Measurements from ENCODE around the gene CA10.

The CA10 gene

DNA sequence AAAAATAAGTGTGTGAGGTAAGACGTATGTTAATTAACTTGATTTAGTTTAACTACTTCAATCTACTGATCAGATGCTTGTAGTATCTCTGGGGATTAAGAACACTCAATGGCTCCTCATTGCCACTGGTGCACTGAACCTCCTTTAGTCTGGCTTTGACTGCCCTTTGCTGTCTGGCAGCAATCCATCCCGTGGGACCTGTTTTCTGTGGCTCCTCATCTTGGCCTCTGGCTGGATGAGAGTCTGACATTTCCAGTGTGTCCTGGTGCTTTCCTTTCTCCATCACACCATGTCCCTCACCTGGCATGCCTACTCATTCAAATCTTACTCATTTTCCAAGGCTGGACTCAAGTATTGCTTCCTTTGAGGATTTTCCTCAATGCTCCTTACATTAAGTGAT, 212.2 kb downstream of the CA10 start:
- FAIRE-seq: no peak

DNA sequence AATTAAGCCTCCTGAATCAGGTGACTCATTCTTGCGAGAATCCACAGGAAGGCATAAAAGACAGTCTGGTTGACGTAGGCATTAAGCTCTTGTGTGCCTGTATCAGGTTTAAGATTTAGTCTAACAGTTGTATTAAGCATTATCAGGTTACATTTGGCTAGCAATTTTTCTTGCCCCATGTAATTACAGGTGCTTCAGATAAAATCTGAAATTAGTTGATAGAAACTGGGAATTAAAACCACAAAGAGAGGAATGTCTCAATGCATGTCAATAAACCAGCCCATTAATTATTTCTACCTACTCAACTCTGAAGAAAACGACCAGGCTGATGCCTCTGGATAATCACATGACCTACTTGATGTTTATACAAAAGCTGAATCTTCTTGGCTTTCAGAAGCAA, 217.2 kb downstream of the CA10 start:
- no peak for FAIRE-seq

DNA sequence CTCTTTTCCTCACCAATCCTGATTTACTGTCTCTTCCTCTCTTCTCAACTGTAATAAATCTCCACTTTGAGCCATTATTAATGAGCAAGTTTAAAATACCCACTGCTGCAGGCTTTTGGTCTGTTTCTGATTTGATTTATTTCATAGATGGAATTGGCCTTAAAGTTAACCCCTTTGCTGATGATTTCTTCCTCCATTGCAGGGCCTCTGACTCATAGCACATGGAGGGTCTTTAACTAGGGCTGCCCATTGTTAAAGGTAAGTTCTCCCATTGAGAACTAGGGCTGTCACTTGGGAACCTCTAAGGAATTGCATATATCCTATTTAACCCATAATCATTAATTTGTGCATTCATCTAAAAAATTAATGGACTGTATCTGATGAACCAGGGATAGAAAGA, 221.2 kb downstream of the CA10 start:
- no peak for FAIRE-seq

DNA sequence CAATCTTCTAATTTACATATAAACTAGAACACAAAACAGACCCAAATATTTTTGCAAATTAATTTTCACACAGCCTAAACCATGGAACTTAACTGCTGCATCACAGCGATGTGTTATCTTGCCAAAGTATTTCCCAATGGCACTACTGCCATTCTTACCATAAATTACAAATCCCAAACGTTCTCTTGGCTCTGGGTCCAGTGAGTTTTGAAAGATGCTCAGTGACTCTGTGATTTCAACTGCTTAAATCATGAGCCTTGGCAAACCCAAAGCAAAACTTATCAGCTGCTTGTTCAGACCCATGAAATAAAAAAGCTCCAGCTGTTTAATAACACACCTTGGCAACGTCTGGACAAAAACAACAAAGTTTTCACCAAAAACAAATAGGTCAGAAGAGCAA, 223.0 kb downstream of the CA10 start:
- FAIRE-seq: no peak

DNA sequence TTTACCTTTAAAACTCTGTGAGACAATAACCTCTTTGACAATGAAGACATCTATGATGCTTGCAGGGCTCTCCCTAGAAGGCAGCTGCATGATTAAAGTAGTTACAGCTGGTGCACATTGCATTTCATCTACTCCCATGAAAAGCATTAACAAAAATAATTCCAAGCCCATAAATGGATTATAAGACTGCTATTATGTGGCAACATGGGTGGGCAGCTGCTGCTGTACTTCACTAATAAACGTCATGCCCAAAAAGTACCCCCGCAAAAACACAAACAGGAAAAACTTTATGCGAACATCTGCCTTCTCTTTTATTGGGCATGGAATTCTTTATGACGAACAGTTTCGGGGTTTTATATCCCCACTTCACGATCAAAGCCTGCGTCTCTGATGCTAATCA, 224.9 kb downstream of the CA10 start:
- no peak for FAIRE-seq

DNA sequence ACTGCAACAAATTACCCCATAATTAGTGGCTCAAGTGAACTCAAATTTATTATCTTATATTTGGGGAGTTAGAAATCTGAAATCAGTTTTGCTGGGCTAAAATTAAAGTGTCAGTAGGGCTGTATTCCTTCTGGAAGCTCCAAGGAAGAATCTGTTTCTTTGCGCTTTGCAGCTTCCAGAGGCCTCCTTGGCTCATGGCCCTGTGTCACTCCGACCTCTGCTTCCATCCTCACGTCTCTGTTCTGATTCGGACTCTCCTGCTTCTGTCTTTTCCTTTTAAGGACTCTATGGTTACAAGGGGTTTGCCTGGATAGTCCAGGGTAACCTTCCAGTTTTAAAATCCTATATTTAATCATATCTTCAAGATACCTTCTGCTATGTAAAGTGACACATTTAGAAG, 232.1 kb downstream of the CA10 start:
- FAIRE-seq: peak; percentile 84

DNA sequence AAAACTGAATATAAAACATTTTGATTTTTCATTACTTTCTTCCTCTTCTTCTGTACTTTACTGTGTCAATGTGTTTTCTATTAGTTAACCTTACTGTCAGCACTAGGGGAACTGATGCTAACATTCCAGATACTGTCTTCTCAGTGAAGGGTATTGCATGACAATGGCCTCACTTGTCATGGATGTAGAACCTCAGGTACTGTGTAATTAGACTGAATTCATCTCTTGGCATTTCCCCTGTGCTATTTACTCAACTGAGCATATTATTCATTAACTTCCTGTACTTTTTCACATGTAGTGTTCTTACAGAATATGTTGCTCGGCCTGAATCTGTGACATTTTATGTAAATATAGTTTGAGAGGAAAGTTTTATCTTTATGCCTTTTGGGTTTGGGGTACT, 237.0 kb downstream of the CA10 start:
- FAIRE-seq: no peak

DNA sequence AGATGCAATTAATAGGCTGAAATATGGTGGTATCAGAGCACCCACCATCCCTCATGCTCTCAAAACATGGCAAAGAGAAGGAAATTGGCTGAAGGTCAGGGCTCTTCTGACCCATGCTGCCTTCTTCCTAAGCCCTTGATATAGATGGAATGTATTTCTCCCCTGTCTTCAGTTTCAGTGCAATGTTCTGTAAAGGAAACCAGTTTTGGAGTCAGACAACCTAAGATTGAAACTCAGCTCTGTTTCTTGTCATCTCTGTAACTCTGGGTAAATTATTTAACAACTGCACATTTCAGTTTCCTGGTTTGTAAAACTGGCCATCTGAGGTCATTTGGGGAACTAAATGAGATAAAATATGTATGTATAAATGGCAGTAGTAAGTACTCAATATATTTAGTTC, 243.9 kb downstream of the CA10 start:
- no peak for FAIRE-seq

DNA sequence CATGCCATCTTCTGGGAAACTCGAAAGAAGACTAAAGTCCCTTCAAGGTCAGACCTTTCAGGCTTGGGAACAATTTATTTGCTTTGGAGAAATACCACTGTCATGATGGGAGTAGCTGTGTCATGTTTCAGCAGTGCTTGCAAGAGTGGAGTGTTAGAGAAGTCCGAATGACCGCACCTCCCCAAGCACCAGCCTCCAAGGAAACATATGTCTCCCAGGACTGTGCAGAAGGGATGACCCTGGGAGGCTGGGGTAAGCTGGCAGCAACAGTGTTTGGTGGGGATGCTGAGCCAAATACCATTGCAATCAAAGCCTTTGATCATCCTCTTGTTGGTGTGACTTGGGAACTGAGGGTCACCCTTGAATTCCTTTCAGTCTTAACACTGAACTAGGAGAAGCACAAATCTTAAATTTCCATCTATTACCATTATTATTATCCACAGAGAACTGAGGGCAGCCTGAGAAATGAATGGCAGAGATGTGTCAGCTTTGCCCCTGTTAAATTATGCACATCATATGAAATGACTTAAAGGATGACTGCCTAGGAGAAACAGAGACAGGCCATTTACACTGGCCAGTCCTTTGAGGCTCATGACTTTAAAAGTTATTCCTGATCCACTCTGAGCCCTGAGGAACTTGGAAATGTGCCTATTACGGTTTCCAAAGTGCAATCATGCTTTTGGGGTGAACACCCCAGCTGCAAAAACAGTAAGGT, 244.9 kb downstream of the CA10 start:
- FAIRE-seq: no peak

DNA sequence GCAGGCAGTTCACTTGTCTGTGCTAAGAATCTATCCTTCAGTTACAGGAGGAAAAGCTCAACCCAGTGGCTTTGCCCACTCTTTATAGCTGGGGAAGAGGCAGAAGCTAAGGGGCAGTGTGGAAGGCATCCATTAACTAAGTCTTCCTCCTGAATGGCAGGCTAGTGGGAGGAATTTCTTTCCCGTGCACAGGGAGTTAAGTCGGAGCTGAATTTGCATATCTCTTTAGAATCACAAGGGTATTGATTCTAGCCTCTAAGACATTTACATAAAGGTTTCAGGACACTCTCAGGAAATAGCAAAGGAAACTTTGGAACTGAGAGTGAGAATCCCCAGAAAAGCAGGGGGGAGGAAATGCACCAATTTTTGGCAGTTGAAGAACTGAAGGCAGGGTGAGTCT, 245.6 kb downstream of the CA10 start:
- FAIRE-seq: no peak

DNA sequence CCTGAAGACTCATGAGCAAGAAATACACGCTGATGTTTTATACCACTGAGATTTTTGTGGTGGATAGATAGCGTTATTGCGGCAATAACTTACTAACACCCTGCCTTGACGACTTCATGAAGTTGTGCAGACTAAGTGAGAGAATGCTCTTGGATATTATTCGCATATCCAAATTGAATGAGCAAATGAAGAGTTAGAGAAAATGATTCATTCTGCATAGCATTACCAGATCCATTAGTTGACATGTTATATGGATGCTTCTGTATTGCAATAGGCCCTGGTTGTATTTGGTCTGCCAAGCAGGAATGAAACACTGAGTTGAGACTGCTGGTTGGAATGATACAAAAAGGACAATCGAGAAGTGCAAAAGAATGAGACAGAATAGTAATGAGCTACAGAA, 247.3 kb downstream of the CA10 start:
- no peak for FAIRE-seq

DNA sequence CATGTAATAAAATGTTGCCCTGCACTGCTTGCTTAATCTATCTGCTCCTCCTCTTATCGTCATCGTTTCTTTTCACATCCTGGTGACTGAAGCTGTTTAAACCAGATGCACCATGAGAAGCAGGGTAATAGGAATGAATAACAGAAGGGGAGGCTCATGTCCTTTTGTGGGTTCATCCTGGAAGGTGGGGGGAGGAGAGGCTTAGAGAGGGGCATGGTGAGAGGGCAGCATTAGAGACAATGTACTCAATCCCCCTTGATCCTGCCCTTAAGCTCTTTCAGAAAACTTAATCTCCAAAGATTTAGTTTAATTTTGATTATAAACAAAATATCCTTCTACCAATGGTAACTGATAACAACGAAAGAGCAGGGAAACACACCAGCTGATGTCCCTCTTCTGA, 248.5 kb downstream of the CA10 start:
- FAIRE-seq: no peak

DNA sequence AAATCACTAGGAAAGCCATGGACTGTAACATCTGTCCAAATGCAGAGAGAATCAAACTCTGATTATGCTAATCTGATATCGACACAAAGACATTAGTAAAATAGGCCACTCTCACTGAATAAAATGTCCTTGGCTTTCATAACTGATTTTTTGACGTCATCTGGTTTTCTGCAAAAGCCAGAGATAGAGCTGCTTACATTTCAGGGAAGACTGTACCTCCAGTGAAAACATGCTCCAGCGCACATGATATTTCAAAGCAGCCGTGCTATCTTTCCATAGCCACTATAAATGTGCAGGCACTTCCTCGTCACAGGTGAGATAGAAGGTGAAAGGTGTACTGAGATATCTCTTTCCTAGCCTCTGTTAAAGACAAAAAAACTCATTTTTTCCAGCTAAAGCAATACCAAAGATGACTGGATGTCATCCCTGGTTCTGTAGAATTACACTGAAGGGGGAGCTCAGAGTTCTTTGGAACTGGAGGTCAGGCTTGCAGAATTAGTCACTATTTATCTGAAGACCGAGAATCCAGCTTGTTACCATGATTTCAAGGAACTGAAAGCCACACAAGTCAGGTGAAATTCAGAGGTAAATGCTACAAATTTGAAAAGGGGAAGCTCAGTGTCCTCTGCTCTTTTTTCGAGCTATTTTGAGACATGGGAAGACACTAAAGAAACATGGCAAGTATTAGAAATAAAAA, 249.5 kb downstream of the CA10 start:
- no peak for FAIRE-seq

DNA sequence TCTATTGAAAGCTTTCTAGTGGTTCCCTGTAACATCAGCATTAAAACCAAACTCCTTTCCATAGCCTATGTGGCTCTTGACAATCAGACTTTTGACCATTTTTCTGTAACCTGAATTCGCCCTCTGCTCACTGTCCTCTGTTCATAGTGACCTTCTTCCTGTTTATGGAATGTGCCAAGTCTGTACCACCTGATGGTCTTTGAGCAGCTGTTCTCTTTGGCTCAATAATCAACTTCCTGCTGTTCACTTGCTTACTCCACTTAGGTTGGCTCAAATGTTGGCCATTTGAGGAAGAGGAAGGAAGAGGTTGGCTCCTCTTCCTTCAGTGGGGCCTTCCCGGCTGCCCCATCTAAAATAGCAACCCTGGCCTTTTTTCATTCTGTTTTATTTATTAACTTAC, 251.5 kb downstream of the CA10 start:
- no peak for FAIRE-seq

DNA sequence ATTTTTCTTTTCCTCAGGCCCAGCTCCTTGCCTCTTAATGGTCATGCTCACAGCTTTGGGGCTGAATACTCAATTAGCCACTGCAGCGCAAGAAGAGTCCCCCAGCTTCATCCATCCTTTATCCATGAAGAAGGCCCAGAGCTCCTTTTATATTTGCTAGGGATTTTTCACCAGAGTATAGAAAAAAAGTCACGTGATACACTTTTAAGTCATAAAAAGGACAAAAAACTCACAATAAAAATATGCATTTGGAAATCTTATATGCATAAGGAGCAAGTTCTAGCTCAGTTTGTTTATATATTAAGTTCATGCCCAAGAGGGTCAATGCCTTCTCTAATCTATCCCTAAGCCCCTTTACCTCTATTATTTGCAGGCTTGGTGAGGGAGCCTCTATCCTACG, 254.1 kb downstream of the CA10 start:
- no peak for FAIRE-seq

DNA sequence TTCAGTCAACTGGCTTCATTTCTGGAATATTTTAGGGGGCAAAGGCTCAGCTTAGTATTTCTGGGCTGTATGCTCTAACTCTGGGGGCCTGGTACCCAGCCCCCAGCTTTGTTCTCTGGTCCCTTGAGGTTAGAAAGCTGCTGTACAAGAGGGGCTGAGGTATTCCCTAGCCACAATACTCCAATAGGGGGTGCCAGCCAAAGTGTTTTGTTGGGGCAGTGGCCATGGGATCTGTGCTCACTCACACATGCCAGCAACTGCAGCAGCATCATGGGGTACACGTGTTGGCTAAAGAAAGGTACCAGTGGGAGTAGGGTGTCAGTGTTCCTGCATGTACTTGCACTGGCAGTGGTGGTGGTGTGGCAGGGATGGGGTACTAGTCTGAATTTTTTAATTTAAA, 257.3 kb downstream of the CA10 start:
- FAIRE-seq: no peak

DNA sequence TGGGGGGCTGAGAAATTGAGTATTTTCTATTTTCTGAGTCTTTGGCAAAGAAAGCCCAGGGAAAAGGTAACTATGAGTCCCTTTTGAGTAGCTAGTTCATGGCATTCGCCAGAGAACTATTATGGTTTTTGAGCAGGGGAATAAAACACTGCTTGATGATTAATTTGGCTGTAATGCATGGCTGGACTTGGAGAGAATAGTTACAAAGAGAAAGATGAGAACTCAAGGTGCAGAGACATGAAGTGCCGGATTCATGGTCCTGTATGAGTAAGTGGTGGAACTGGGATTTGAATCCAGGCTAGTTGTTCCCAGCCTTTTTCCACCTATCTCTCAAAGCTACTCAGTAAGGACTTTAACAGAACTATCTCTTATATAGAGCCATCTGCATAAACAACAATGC, 266.6 kb downstream of the CA10 start:
- no peak for FAIRE-seq

DNA sequence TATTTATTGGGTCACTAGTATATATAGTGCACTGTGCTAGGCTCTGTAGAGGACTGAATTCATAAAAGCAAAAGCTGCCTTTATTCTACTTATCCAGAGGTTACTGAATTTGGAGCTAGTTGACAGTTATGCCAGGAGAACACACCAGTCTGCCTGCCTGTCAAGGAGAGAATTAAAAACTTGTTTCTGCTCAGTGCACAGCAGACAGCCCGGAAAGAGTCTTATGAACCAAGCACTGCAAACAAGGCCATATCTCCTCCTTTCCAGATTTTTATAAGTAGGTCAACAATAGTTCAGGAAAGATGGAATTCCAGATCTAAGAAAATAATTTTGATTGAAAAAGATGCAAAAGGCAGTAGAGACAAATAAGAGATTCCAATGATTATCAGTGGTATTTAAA, 267.8 kb downstream of the CA10 start:
- FAIRE-seq: no peak

DNA sequence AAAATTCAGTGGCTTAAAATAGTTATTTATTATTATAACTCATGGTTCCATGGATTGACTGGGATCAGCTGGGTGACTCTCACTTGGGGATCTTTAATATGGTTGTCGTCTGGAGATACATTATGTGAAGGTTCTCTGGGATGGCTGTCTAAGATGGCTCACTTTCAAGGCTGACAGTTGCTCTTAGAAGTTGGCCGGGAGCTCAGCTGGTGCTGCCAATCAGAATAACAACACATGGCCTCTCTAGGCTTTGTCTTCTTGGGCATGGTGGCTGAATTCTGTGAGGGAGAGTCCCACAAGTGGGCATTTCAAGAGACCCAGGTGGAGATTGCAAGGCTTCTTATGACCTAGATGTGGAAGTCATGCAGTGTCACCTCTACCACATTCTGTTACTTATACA, 269.7 kb downstream of the CA10 start:
- no peak for FAIRE-seq

DNA sequence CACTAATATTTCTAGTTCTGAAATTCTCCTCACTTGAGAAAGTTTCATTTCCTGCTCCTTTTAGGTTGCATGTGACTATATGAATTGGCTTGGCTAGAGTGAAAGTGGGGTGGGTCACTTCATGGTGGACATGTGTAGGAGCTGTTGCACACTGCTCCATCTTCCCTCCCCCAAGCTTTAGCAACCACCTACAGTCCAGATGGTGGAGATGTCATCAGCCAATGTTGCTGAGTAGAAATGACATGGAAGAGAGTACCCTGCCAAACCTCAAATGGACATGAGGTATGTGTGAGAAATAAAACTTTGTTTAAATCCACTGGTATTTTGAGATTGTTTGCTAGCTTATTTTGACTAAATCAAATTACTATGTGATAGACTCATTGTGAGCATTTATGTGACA, 281.5 kb downstream of the CA10 start:
- FAIRE-seq: no peak

DNA sequence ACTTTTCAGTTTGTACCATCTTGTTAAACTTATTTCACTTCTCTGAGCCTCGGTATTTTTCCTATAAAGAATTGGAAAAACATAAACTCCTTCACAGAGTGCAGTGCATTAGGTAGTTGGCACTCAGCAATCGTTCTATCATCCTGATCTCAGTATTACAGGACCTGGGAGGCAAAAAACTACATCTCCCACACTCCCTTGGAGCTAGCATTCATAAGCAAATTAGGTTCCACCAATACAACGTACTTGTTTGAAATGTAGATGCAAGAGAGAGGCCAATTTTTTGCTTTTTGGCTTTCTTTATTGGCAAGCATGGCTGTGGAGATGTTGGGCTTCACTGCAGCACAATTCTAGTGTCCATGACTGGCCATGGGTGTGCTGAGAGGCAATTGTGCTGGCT, 285.2 kb downstream of the CA10 start:
- FAIRE-seq: no peak

DNA sequence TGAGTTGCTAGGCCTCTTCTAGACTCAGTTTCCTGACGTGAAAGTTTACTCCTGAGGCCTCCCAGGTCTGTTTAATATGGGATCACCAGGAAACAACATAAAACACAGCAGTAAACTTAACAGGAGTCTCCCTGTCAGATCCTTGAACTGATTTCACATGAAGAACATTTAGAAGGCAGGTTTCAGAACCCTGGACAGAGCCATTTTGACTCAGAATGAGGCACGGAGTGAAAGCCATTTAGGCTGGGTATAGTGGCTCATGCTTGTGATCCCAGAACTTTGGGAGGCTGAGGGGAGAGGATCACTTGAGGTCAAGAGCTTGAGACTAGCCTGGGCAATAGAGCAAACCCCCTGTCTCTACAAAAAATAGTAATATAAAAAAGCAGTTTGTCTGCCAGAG, 289.1 kb downstream of the CA10 start:
- no peak for FAIRE-seq

DNA sequence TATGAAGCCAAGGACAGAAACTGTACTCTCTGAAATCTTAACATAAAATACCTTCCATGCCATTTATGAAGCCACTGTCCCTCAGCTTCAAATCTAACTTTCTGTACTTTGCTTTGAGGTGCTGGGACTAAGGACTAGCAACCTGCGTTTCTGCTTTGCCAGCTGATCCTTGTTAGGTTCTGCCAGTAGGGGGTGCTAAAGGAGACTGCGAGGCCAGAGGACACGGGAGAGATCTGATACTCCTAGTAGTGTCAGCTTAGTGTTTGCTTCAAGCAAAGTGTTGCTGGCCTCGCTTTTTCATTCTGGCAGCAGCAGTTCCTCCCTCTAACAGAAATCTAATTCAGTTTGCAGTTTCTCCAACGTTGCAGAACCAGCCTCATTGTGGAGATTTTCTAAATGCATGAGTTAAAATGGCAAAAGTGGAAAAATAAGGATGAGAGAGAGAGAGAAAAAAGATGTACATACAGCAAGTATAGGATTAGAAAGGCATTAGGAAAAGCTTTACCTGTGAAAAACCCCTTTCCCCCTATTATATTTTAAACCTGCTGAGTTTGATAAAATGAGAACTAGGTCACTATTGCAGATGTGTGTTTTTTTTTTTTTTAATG, 297.5 kb downstream of the CA10 start:
- no peak for FAIRE-seq

DNA sequence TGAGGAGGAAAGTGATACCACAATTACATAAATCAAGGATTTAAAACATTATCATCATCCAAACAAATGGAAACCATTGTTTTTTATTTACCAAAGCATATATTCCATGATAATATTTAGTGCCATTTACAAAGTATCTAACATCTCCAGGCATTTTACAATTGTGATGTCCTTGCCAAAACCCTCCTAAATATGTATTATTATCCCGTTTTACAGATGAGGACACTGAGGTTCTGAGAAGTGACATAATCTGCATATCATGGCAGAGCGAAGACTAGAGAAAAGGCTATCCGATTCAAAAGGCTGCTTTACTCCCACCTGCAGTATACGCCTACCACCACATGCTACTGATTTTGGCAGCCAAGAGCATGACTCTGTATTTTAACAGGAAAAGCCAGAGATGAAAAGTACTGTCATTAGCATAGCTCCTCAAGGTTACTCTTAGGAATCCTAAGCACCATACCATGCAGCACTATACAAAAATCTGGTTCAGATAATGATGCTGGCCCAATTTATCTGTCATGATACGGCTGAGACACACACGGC, 301.4 kb downstream of the CA10 start:
- no peak for FAIRE-seq
